ENCODE data around the gene ADAM12.

ADAM12 gene

GRCh38 chr10:126133906-126134656 is 254.2 kb downstream of the ADAM12 start:
- H3K36me3 ChIP-seq (ENCODE audit: control insufficient read depth in 2 of 2, insufficient read depth in 1 of 2, low read length in 2 of 2), result no peaks in the 10 kb centered on the region
- no peaks in the 10 kb centered on the region for H3K4me1 ChIP-seq (ENCODE audit: control insufficient read depth, insufficient read depth, low read length)
- no peak overlapping the region for H3K27ac ChIP-seq (ENCODE audit: extremely low read depth, low read depth, low read length)
- no peaks in the 10 kb centered on the region for H3K9me3 ChIP-seq (ENCODE audit: control insufficient read depth, insufficient read depth, low read depth, low read length)
- H3K4me3 ChIP-seq (ENCODE audit: low read depth, low read length), result no peak overlapping the region
- no peak for TF ChIP-seq IKZF3 (tag by site-specific recombination; IDR thresholded peaks at IDR 0.05)
- TF ChIP-seq ZNF274 (IDR thresholded peaks at IDR 0.05; ENCODE audit: low read length), result no peak
- TF ChIP-seq ZNF274 (tag by site-specific recombination; IDR thresholded peaks at IDR 0.05; ENCODE audit: borderline replicate concordance), result no peak
- no peak for TF ChIP-seq GLIS2 (tag by site-specific recombination; IDR thresholded peaks at IDR 0.05)
- TF ChIP-seq ZNF521 (tag by site-specific recombination; IDR thresholded peaks at IDR 0.05), result no peak
- no peak for TF ChIP-seq ZNF10 (tag by site-specific recombination; IDR thresholded peaks at IDR 0.05)
- no peak for TF ChIP-seq ZNF140 (tag by site-specific recombination; IDR thresholded peaks at IDR 0.05)
- no peak for TF ChIP-seq MYNN (tag by site-specific recombination; IDR thresholded peaks at IDR 0.05; ENCODE audit: borderline replicate concordance)
- no peak for TF ChIP-seq ZNF280C (tag by site-specific recombination; IDR thresholded peaks at IDR 0.05)
- no peak for TF ChIP-seq ZNF175 (tag by site-specific recombination; IDR thresholded peaks at IDR 0.05)
- no peak for TF ChIP-seq ZNF132 (tag by site-specific recombination; IDR thresholded peaks at IDR 0.05; ENCODE audit: borderline replicate concordance)
- no peak for TF ChIP-seq CTCF (tag by site-specific recombination; IDR thresholded peaks at IDR 0.05)
- TF ChIP-seq ZBTB6 (tag by site-specific recombination; IDR thresholded peaks at IDR 0.05), result no peak
- no peak for TF ChIP-seq PRDM1 (tag by site-specific recombination; IDR thresholded peaks at IDR 0.05)
- no peak for TF ChIP-seq ZNF701 (tag by site-specific recombination; IDR thresholded peaks at IDR 0.05)
- TF ChIP-seq OVOL3 (tag by site-specific recombination; IDR thresholded peaks at IDR 0.05), result no peak
- CTCF ChIA-PET, result interaction anchor here (0.6 to 0.9 kb wide), 2 partner anchors 9 to 370 kb away, joined by 3 read pairs; no protein-coding TSS in a partner anchor
- POLR2A ChIA-PET, result no interaction called here

GRCh38 chr10:126133082-126133620 is 255.1 kb downstream of the ADAM12 start:
- no peak overlapping the region for H3K27ac ChIP-seq (ENCODE audit: extremely low read depth, low read depth, low read length)
- TF ChIP-seq ZNF560 (tag by site-specific recombination; IDR thresholded peaks at IDR 0.05; ENCODE audit: borderline replicate concordance) (no peak), ZNF157 (tag by site-specific recombination; IDR thresholded peaks at IDR 0.05) (peak; percentile 96)
- H3K9me3 ChIP-seq (ENCODE audit: control insufficient read depth, insufficient read depth, low read depth, low read length), result no peaks in the 10 kb centered on the region
- H3K36me3 ChIP-seq (ENCODE audit: control insufficient read depth in 2 of 2, insufficient read depth in 1 of 2, low read length in 2 of 2), result no peaks in the 10 kb centered on the region
- ChIA-PET POLR2A (no interaction called here), CTCF (interaction anchor here (0.6 to 0.9 kb wide), 2 partner anchors 8 to 370 kb away, joined by 3 read pairs; no protein-coding TSS in a partner anchor)
- no peaks in the 10 kb centered on the region for H3K4me1 ChIP-seq (ENCODE audit: control insufficient read depth, insufficient read depth, low read length)
- H3K4me3 ChIP-seq (ENCODE audit: low read depth, low read length), result no peak overlapping the region
